ENCODE measurements around the gene UBA5.
A peak's percentile ranks its signal among the peaks of the same experiment; 100 is the strongest.
"Not testable (repeated sequence)": the region's sequence is repeated elsewhere in the genome, so short reads cannot be mapped to it uniquely, and the experiment has no call there.

The UBA5 gene

GRCh38 chr3:132660052-132660810, at the start of gene UBA5:
UBA5 (plus strand) TSS chr3:132660329; CDS start chr3:132660538, 209 bp downstream.
- DNase-seq (ENCODE audit: low spot score) = peak; percentile 81

- not testable (repeated sequence) for DNase-seq (ENCODE audit: low spot score)
Measured at GRCh38 chr3:132615301-132615700, 44.8 kb upstream of the UBA5 start.

GRCh38 chr3:132615881-132616280, 44.2 kb upstream of the UBA5 start:
- no peak for DNase-seq (ENCODE audit: low spot score)

- no peak for DNase-seq (ENCODE audit: low spot score)
Measured at GRCh38 chr3:132616780-132617179, 43.3 kb upstream of the UBA5 start.

- DNase-seq (ENCODE audit: low spot score) = no peak
Measured at GRCh38 chr3:132622148-132622547, 38.0 kb upstream of the UBA5 start.

- DNase-seq (ENCODE audit: low spot score) = no peak
Measured at GRCh38 chr3:132622761-132623160, 37.4 kb upstream of the UBA5 start.

GRCh38 chr3:132623646-132624045, 36.5 kb upstream of the UBA5 start:
- DNase-seq (ENCODE audit: low spot score) = no peak

- no peak for DNase-seq (ENCODE audit: low spot score)
Measured at GRCh38 chr3:132624790-132625189, 35.3 kb upstream of the UBA5 start.

GRCh38 chr3:132625613-132626012, 34.5 kb upstream of the UBA5 start:
- peak; percentile 24 for DNase-seq (ENCODE audit: low spot score)

- no peak for DNase-seq (ENCODE audit: low spot score)
Measured at GRCh38 chr3:132626955-132627354, 33.2 kb upstream of the UBA5 start.

- no peak for DNase-seq (ENCODE audit: low spot score)
Measured at GRCh38 chr3:132628157-132628556, 32.0 kb upstream of the UBA5 start.

- DNase-seq (ENCODE audit: low spot score) = no peak
Measured at GRCh38 chr3:132629928-132630327, 30.2 kb upstream of the UBA5 start.

GRCh38 chr3:132630612-132631011, 29.5 kb upstream of the UBA5 start:
- DNase-seq (ENCODE audit: low spot score) = no peak

- no peak for DNase-seq (ENCODE audit: low spot score)
Measured at GRCh38 chr3:132635052-132635451, 25.1 kb upstream of the UBA5 start.

GRCh38 chr3:132637590-132637989, 22.5 kb upstream of the UBA5 start:
- no peak for DNase-seq (ENCODE audit: low spot score)

GRCh38 chr3:132638706-132639105, 21.4 kb upstream of the UBA5 start:
- DNase-seq (ENCODE audit: low spot score) = no peak

GRCh38 chr3:132641427-132641826, 18.7 kb upstream of the UBA5 start:
- DNase-seq (ENCODE audit: low spot score) = not testable (repeated sequence)

GRCh38 chr3:132641837-132642538, 18.1 kb upstream of the UBA5 start:
- peak; percentile 67 for DNase-seq (ENCODE audit: low spot score)

- no peak for DNase-seq (ENCODE audit: low spot score)
Measured at GRCh38 chr3:132642539-132642847, 17.6 kb upstream of the UBA5 start.

- DNase-seq (ENCODE audit: low spot score) = no peak
Measured at GRCh38 chr3:132643366-132643765, 16.8 kb upstream of the UBA5 start.

- no peak for DNase-seq (ENCODE audit: low spot score)
Measured at GRCh38 chr3:132645058-132645457, 15.1 kb upstream of the UBA5 start.

GRCh38 chr3:132650153-132650552, 10.0 kb upstream of the UBA5 start:
- DNase-seq (ENCODE audit: low spot score) = no peak

- no peak for DNase-seq (ENCODE audit: low spot score)
Measured at GRCh38 chr3:132652640-132653270, 7.4 kb upstream of the UBA5 start.
